Body of pancreas (tissue), 4 donors: ENCODE results near the gene MRPL36.

ENCODE experiments used
- POLR2A ChIP-seq, 3 donors: fragments of 450-650 bp; IDR thresholded peaks; one replicate each; pipeline ENCODE4 v1.6.1; 2016; ENCODE audit warnings: antibody characterized with exemption in 3 of 3, mild to moderate bottlenecking in 2 of 3
- TF ChIP-seq, protein P1 (sequence below), 7 experiments: fragments of 450-650 bp in 4 of 7; fragments of 200-600 bp in 3 of 7; sonication (generic) in 3 of 7; IDR thresholded peaks; one replicate each; pipeline ENCODE4 v1.5.1; 2016 to 2019; ENCODE audit warnings: antibody characterized with exemption in 7 of 7

GRCh38 chr5:1800472-1801221, 1.0 kb upstream of the MRPL36 start:
- TF ChIP-seq POLR2A (IDR thresholded peaks at IDR 0.05): no peak
- TF ChIP-seq, protein P1, sequence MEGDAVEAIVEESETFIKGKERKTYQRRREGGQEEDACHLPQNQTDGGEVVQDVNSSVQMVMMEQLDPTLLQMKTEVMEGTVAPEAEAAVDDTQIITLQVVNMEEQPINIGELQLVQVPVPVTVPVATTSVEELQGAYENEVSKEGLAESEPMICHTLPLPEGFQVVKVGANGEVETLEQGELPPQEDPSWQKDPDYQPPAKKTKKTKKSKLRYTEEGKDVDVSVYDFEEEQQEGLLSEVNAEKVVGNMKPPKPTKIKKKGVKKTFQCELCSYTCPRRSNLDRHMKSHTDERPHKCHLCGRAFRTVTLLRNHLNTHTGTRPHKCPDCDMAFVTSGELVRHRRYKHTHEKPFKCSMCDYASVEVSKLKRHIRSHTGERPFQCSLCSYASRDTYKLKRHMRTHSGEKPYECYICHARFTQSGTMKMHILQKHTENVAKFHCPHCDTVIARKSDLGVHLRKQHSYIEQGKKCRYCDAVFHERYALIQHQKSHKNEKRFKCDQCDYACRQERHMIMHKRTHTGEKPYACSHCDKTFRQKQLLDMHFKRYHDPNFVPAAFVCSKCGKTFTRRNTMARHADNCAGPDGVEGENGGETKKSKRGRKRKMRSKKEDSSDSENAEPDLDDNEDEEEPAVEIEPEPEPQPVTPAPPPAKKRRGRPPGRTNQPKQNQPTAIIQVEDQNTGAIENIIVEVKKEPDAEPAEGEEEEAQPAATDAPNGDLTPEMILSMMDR (IDR thresholded peaks at IDR 0.05): peak in 1 of 7 experiments; percentile 4
